ENCODE data around the gene MIPEP. TPM values are rescaled to one million over a fixed set of nuclear protein-coding genes. Genes with fewer than 3 reads are reported as not detected.
"Not testable (repeated sequence)": the region's sequence is repeated elsewhere in the genome, so short reads cannot be mapped to it uniquely, and the experiment has no call there.

The MIPEP gene
- total and polyA plus RNA-seq, 2 experiments from 2014 or later, result 17.1 to 19.8 TPM

- Histone ChIP-seq H3K4me2 (no peak overlapping the region), H2AFZ (no peak overlapping the region), H3K9me3 (ENCODE audit: low read depth) (no peaks in the 10 kb centered on the region), H3K79me2 (no peaks in the 10 kb centered on the region), H3K4me3 (no peak overlapping the region), H3K4me1 (ENCODE audit: insufficient read depth) (peaks cover 33% of the 10 kb centered on the region), H4K20me1 (ENCODE audit: insufficient read depth, poor library complexity, severe bottlenecking) (no peaks in the 10 kb centered on the region), H3K9me2 (replicated peaks; ENCODE audit: insufficient read depth) (no peaks in the 10 kb centered on the region), H3K27me3 (no peaks in the 10 kb centered on the region), H3K27ac (no peak overlapping the region), H3K36me3 (replicated peaks; ENCODE audit: insufficient read depth, low read depth) (no peaks in the 10 kb centered on the region)
- 86% methylated on average over 8 of the region's 8 CpGs for WGBS (ENCODE audit: low lambda C conversion rate, missing lambda C conversion rate)
- TF ChIP-seq EZH2 (IDR thresholded peaks at IDR 0.05; ENCODE audit: borderline replicate concordance) (no peak), EZH2phosphoT487 (IDR thresholded peaks at IDR 0.05; ENCODE audit: low read depth, severe bottlenecking, unreplicated experiment) (no peak), CTCF (IDR thresholded peaks at IDR 0.05; ENCODE audit: poor library complexity) (no peak)
- DNase-seq (ENCODE audit: low spot score), result no peak
Observed at GRCh38 chr13:23749288-23749873, 139.8 kb downstream of the MIPEP start.

- Histone ChIP-seq H3K9me2 (replicated peaks; ENCODE audit: insufficient read depth) (no peaks in the 10 kb centered on the region), H3K27me3 (no peaks in the 10 kb centered on the region), H3K9me3 (ENCODE audit: low read depth) (no peaks in the 10 kb centered on the region), H2AFZ (no peak overlapping the region), H3K79me2 (no peaks in the 10 kb centered on the region), H4K20me1 (ENCODE audit: insufficient read depth, poor library complexity, severe bottlenecking) (no peaks in the 10 kb centered on the region), H3K4me3 (no peak overlapping the region), H3K36me3 (replicated peaks; ENCODE audit: insufficient read depth, low read depth) (no peaks in the 10 kb centered on the region), H3K4me2 (no peak overlapping the region), H3K27ac (no peak overlapping the region), H3K4me1 (ENCODE audit: insufficient read depth) (peaks cover 33% of the 10 kb centered on the region)
- DNase-seq (ENCODE audit: low spot score), result no peak
- 37% methylated on average over 7 of the region's 7 CpGs for WGBS (ENCODE audit: low lambda C conversion rate, missing lambda C conversion rate)
- TF ChIP-seq EZH2phosphoT487 (IDR thresholded peaks at IDR 0.05; ENCODE audit: low read depth, severe bottlenecking, unreplicated experiment) (no peak), EZH2 (IDR thresholded peaks at IDR 0.05; ENCODE audit: borderline replicate concordance) (no peak), CTCF (IDR thresholded peaks at IDR 0.05; ENCODE audit: poor library complexity) (no peak)
Observed at GRCh38 chr13:23748109-23748990, 140.8 kb downstream of the MIPEP start.

- H3K27me3 ChIP-seq; H3K9me3 ChIP-seq (ENCODE audit: low read depth); DNase-seq (ENCODE audit: low spot score); H3K9me2 ChIP-seq (replicated peaks; ENCODE audit: insufficient read depth); H3K4me2 ChIP-seq; H3K79me2 ChIP-seq; H4K20me1 ChIP-seq (ENCODE audit: insufficient read depth, poor library complexity, severe bottlenecking); H3K27ac ChIP-seq; H3K4me3 ChIP-seq; H3K36me3 ChIP-seq (replicated peaks; ENCODE audit: insufficient read depth, low read depth); H2AFZ ChIP-seq: not testable (repeated sequence)
- 94% methylated on average over 5 of the region's 5 CpGs for WGBS (ENCODE audit: low lambda C conversion rate, missing lambda C conversion rate)
- peaks cover 21% of the 10 kb centered on the region for H3K4me1 ChIP-seq (ENCODE audit: insufficient read depth)
Observed at GRCh38 chr13:23746141-23746540, 143.1 kb downstream of the MIPEP start.

GRCh38 chr13:23744315-23744714 is 144.9 kb downstream of the MIPEP start:
- DNase-seq (ENCODE audit: low spot score), result no peak
- no peaks in the 10 kb centered on the region for H3K36me3 ChIP-seq (replicated peaks; ENCODE audit: insufficient read depth, low read depth)
- H3K79me2 ChIP-seq, result no peaks in the 10 kb centered on the region
- H2AFZ ChIP-seq, result no peak overlapping the region
- H3K4me3 ChIP-seq, result no peak overlapping the region
- peaks cover 21% of the 10 kb centered on the region for H3K4me1 ChIP-seq (ENCODE audit: insufficient read depth)
- TF ChIP-seq CTCF (IDR thresholded peaks at IDR 0.05; ENCODE audit: poor library complexity), result no peak
- TF ChIP-seq EZH2phosphoT487 (IDR thresholded peaks at IDR 0.05; ENCODE audit: low read depth, severe bottlenecking, unreplicated experiment), result no peak
- TF ChIP-seq EZH2 (IDR thresholded peaks at IDR 0.05; ENCODE audit: borderline replicate concordance), result no peak
- H3K9me2 ChIP-seq (replicated peaks; ENCODE audit: insufficient read depth), result no peaks in the 10 kb centered on the region
- peak overlapping the region; percentile 24 for H3K4me2 ChIP-seq
- H3K27me3 ChIP-seq, result no peaks in the 10 kb centered on the region
- no peaks in the 10 kb centered on the region for H3K9me3 ChIP-seq (ENCODE audit: low read depth)
- peak overlapping the region; percentile 72 for H3K27ac ChIP-seq
- H4K20me1 ChIP-seq (ENCODE audit: insufficient read depth, poor library complexity, severe bottlenecking), result no peaks in the 10 kb centered on the region

Data from hepatocyte (in vitro differentiated cells).